Ishikawa (cell line): Measurements from ENCODE around the gene TCP11L2.

Experiments
- CEBPB ChIP-seq: IDR thresholded peaks from 2 replicates; pipeline ENCODE4 v1.6.1; 2012
- CREB1 ChIP-seq: IDR thresholded peaks from 2 replicates; pipeline ENCODE4 v1.6.1; 2012; ENCODE audit warnings: low read depth
- EGR1 ChIP-seq: IDR thresholded peaks from 2 replicates; pipeline ENCODE4 v1.6.1; 2012
- EP300 ChIP-seq: IDR thresholded peaks from 2 replicates; pipeline ENCODE4 v1.6.1; 2012; ENCODE audit warnings: borderline replicate concordance
- FOXM1 ChIP-seq: IDR thresholded peaks from 2 replicates; pipeline ENCODE4 v1.6.1; 2012; ENCODE audit warnings: low read depth, borderline replicate concordance
- MAX ChIP-seq: IDR thresholded peaks from 2 replicates; pipeline ENCODE4 v1.6.1; 2012
- NFIC ChIP-seq: IDR thresholded peaks from 2 replicates; pipeline ENCODE4 v1.6.1; 2012
- RAD21 ChIP-seq: IDR thresholded peaks from 2 replicates; pipeline ENCODE4 v1.6.1; 2012; ENCODE audit warnings: low read depth
- REST ChIP-seq: IDR thresholded peaks from 2 replicates; pipeline ENCODE4 v1.6.1; 2012; ENCODE audit warnings: low read depth, mild to moderate bottlenecking
- TAF1 ChIP-seq: IDR thresholded peaks from 2 replicates; pipeline ENCODE4 v1.6.1; 2012; ENCODE audit warnings: low read depth, mild to moderate bottlenecking
- TCF12 ChIP-seq: IDR thresholded peaks from 2 replicates; pipeline ENCODE4 v1.6.1; 2012; ENCODE audit warnings: low read depth
- TEAD4 ChIP-seq: IDR thresholded peaks from 2 replicates; pipeline ENCODE4 v1.6.1; 2012
- YY1 ChIP-seq: IDR thresholded peaks from 2 replicates; pipeline ENCODE4 v1.6.1; 2012; ENCODE audit warnings: low read depth
- ZBTB7A ChIP-seq: IDR thresholded peaks from 2 replicates; pipeline ENCODE4 v1.6.1; 2012; ENCODE audit warnings: low read depth
- TF ChIP-seq, protein P1 (sequence below): IDR thresholded peaks from 2 replicates; pipeline ENCODE4 v1.6.1; 2012

Gene TCP11L2

DNA sequence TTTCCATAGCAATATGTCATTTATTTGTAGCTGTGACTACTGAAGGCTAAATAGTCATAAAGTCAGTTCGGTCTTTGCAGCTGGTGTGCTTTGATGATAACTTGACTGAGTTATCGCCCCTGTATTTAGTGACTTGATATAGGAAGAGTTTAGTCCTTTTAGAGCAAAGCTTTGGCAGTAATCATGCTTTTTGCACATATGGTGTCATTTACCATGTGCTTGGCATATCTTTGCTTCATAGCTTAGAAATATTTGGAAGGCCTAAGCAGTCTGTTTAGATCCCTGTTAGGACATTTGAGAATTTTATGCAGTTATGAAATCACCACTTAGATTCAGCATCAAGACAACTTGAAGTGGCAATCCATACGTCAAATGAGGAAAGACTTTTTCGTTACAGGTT, 86.6 kb downstream of the TCP11L2 start:
- TF ChIP-seq, protein P1, sequence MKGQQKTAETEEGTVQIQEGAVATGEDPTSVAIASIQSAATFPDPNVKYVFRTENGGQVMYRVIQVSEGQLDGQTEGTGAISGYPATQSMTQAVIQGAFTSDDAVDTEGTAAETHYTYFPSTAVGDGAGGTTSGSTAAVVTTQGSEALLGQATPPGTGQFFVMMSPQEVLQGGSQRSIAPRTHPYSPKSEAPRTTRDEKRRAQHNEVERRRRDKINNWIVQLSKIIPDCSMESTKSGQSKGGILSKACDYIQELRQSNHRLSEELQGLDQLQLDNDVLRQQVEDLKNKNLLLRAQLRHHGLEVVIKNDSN = no peak
- TF ChIP-seq FOXM1 (no peak), REST (no peak), MAX (no peak), YY1 (no peak), EGR1 (no peak), NFIC (no peak), ZBTB7A (no peak), TEAD4 (no peak), TAF1 (no peak), TCF12 (no peak), RAD21 (no peak), EP300 (no peak), CREB1 (no peak), CEBPB (no peak)

- no peak for TF ChIP-seq REST
These were observed 90.2 kb downstream of the TCP11L2 start for GRCh38 chr12:106392759-106393158.
